Activated CD8-positive, alpha-beta T cell treated with anti-CD3 and anti-CD28 coated beads for 36 hours (primary cell): Measurements from ENCODE around the gene KLHL11. TPM values are rescaled to one million over a fixed set of nuclear protein-coding genes. Genes with fewer than 3 reads are reported as not detected.

Experiments used
- ATAC-seq: fragments of 200-7000 bp; cut with Tn5 transposase; one replicate; pipeline ENCODE4 v1.10.0; 2021; ENCODE audit warnings: mild to moderate bottlenecking, moderate library complexity
- CTCF ChIA-PET: fragments of 350-600 bp; sonication (Branson Sonifier 250); formaldehyde crosslinking; loops from one replicate; lab custom pipeline; 2021; ENCODE audit warnings: antibody characterized with exemption; lab: Charles Lee
- POLR2A ChIA-PET: fragments of 350-600 bp; sonication (Branson Sonifier 250); formaldehyde crosslinking; loops from one replicate; lab custom pipeline; 2021; ENCODE audit warnings: antibody characterized with exemption; lab: Charles Lee
- DNase-seq: peaks from one replicate; pipeline ENCODE4 v3.0.0-alpha.2; 2020
- H3K27ac Mint-ChIP-seq: one replicate; pipeline ENCODE4 v1.8.0; 2021; ENCODE audit warnings: mild to moderate bottlenecking, mixed read lengths
- H3K27me3 Mint-ChIP-seq: one replicate; pipeline ENCODE4 v1.8.0; 2021; ENCODE audit warnings: mixed read lengths
- H3K36me3 Mint-ChIP-seq: one replicate; pipeline ENCODE4 v1.8.0; 2021; ENCODE audit warnings: low read depth, mixed read lengths
- H3K4me1 Mint-ChIP-seq: one replicate; pipeline ENCODE4 v1.8.0; 2021; ENCODE audit warnings: low read depth, mixed read lengths
- H3K4me3 Mint-ChIP-seq: one replicate; pipeline ENCODE4 v1.8.0; 2021; ENCODE audit warnings: mild to moderate bottlenecking, moderate library complexity, mixed read lengths
- H3K9me3 Mint-ChIP-seq: one replicate; pipeline ENCODE4 v1.8.0; 2021; ENCODE audit warnings: mixed read lengths
- CTCF ChIP-seq: fragments of 200-600 bp; IDR thresholded peaks from one replicate; pipeline ENCODE4 v1.8.0; 2022; ENCODE audit warnings: antibody characterized with exemption, mild to moderate bottlenecking
- intact Hi-C: fragments of 100-400 bp; cut with micrococcal nuclease; formaldehyde crosslinking; loops from one replicate; pipeline ENCODE4 v1.10.0; 2022
- total RNA-seq, 2 experiments: library from RNA; stranded (reverse); gene quantifications; one replicate each; pipeline ENCODE4 v1.2.3, GENCODE V29; 2021

KLHL11 gene
- total RNA-seq, 2 experiments from 2014 or later = 19.2 to 19.6 TPM

GRCh38 chr17:41870097-41870496, 4.9 kb upstream of the KLHL11 start:
- H3K36me3 Mint-ChIP-seq = peaks cover 55% of the 10 kb centered on the region
- DNase-seq (no peak), ATAC-seq (no peak)
- H3K4me1 Mint-ChIP-seq = peaks cover 32% of the 10 kb centered on the region
- ChIA-PET POLR2A (interaction anchor here (0.6 kb wide), 1 partner anchor 45 kb away, joined by 3 read pairs; no protein-coding TSS in a partner anchor), CTCF (no interaction called here)
- no peaks in the 10 kb centered on the region for H3K27me3 Mint-ChIP-seq
- TF ChIP-seq CTCF = no peak
- H3K9me3 Mint-ChIP-seq = no peaks in the 10 kb centered on the region
- intact Hi-C loops = no loop called here
- peak overlapping the region; percentile 89 for H3K27ac Mint-ChIP-seq
- no peak overlapping the region for H3K4me3 Mint-ChIP-seq

GRCh38 chr17:41869426-41869825, 4.2 kb upstream of the KLHL11 start:
- Mint-ChIP-seq H3K27ac (peak overlapping the region; percentile 89), H3K4me3 (no peak overlapping the region), H3K36me3 (peaks cover 50% of the 10 kb centered on the region), H3K9me3 (no peaks in the 10 kb centered on the region), H3K27me3 (no peaks in the 10 kb centered on the region), H3K4me1 (peaks cover 32% of the 10 kb centered on the region)
- DNase-seq = no peak
- CTCF ChIA-PET = no interaction called here
- POLR2A ChIA-PET = no interaction called here
- no peak for TF ChIP-seq CTCF
- intact Hi-C loops = no loop called here
- ATAC-seq = no peak

- no peaks in the 10 kb centered on the region for H3K27me3 Mint-ChIP-seq
- intact Hi-C loops = no loop called here
- H3K36me3 Mint-ChIP-seq = peaks cover 49% of the 10 kb centered on the region
- no peak overlapping the region for H3K4me3 Mint-ChIP-seq
- ATAC-seq = no peak
- POLR2A ChIA-PET = no interaction called here
- CTCF ChIA-PET = no interaction called here
- no peak for TF ChIP-seq CTCF
- no peaks in the 10 kb centered on the region for H3K9me3 Mint-ChIP-seq
- H3K4me1 Mint-ChIP-seq = peaks cover 32% of the 10 kb centered on the region
- no peak for DNase-seq
- peak overlapping the region; percentile 89 for H3K27ac Mint-ChIP-seq
Observed at GRCh38 chr17:41868568-41868967, 3.3 kb upstream of the KLHL11 start.

- no peak for ATAC-seq
- H3K36me3 Mint-ChIP-seq = peaks cover 23% of the 10 kb centered on the region
Observed at GRCh38 chr17:41865596-41865893, 322 bp upstream of the KLHL11 start.

GRCh38 chr17:41864498-41864835, 756 bp downstream of the KLHL11 start:
- Mint-ChIP-seq H3K4me3 (no peak overlapping the region), H3K27ac (no peak overlapping the region), H3K4me1 (peaks cover 40% of the 10 kb centered on the region), H3K36me3 (peaks cover 16% of the 10 kb centered on the region), H3K9me3 (no peaks in the 10 kb centered on the region), H3K27me3 (no peaks in the 10 kb centered on the region)
- POLR2A ChIA-PET = interaction anchor here (0.7 to 2.9 kb wide), 14 partner anchors 9 to 1307 kb away, joined by 3 to 14 read pairs (median 3); partner anchors contain the start of genes ACLY and KAT2A
- ATAC-seq (no peak), DNase-seq (no peak)
- CTCF ChIA-PET = interaction anchor here (0.8 to 2.1 kb wide), 10 partner anchors 11 to 216 kb away, joined by 3 to 6 read pairs (median 4); partner anchors contain the start of genes ACLY and P3H4
- TF ChIP-seq CTCF = no peak
- intact Hi-C loops = no loop called here

More at GRCh38 chr17:41865596-41865893, 322 bp upstream of the KLHL11 start:
- TF ChIP-seq CTCF = no peak
- peaks cover 42% of the 10 kb centered on the region for H3K4me1 Mint-ChIP-seq
- intact Hi-C loops = no loop called here
- H3K27ac Mint-ChIP-seq = peak overlapping the region; percentile 83
- H3K27me3 Mint-ChIP-seq = no peaks in the 10 kb centered on the region
- H3K4me3 Mint-ChIP-seq = no peak overlapping the region
- DNase-seq = no peak
- CTCF ChIA-PET = interaction anchor here (1.0 to 2.1 kb wide), 5 partner anchors 53 to 217 kb away, joined by 3 to 6 read pairs (median 5); partner anchors contain the start of genes ACLY and ODAD4
- no peaks in the 10 kb centered on the region for H3K9me3 Mint-ChIP-seq
- POLR2A ChIA-PET = interaction anchor here (2.5 to 2.9 kb wide), 2 partner anchors 12 to 175 kb away, joined by 11 to 14 read pairs; no protein-coding TSS in a partner anchor
